Fibroblast of mammary gland (primary cell): ENCODE results near the gene SYPL1.

Experiments used
- DNase-seq: peaks from one replicate; pipeline ENCODE4 v3.0.0-alpha.2; 2010; ENCODE audit warnings: low read depth
- H3K4me3 ChIP-seq: 2 replicates; pipeline ENCODE4 v1.5.1; 2011; ENCODE audit warnings: low read depth, mild to moderate bottlenecking, low read length, moderate library complexity; ENCODE audit not compliant: control insufficient read depth
- CTCF ChIP-seq: conservative IDR thresholded peaks from 2 replicates; pipeline ENCODE4 v1.5.1; 2011; ENCODE audit warnings: low read depth, low read length, inconsistent platforms; ENCODE audit not compliant: control insufficient read depth, insufficient read depth

SYPL1 gene

GRCh38 chr7:106041140-106041717 lies 70.9 kb downstream of the SYPL1 start:
- DNase-seq: peak; percentile 45
- no peak overlapping the region for H3K4me3 ChIP-seq
- TF ChIP-seq CTCF: peak; percentile 80
